GM23338 (cell line): ENCODE data around the gene CIT. TPM values are rescaled to one million over a fixed set of nuclear protein-coding genes. Genes with fewer than 3 reads are reported as not detected.

Experiments
- ATAC-seq: fragments of 200-7000 bp; cut with Tn5 transposase; 3 replicates; pipeline ENCODE4 v1.9.1; 2020
- DNase-seq: peaks from one replicate; pipeline ENCODE4 v3.0.0-alpha.2; 2015; ENCODE audit warnings: low spot score
- H2AFZ ChIP-seq: fragments of 200-600 bp; sonication (generic); 2 replicates; pipeline ENCODE4 v1.8.0; 2016; ENCODE audit warnings: antibody characterized with exemption, mild to moderate bottlenecking, moderate library complexity
- H3F3A ChIP-seq: fragments of 200-600 bp; sonication (generic); replicated peaks from 2 replicates; pipeline ENCODE4 v1.8.0; 2017; ENCODE audit warnings: antibody characterized with exemption, mixed run types, low read depth
- H3K27ac ChIP-seq: fragments of 200-600 bp; sonication (generic); 2 replicates; pipeline ENCODE4 v1.6.1; 2016; ENCODE audit warnings: low read depth
- H3K27me3 ChIP-seq: fragments of 200-600 bp; sonication (generic); 2 replicates; pipeline ENCODE4 v1.8.0; 2016; ENCODE audit warnings: mild to moderate bottlenecking, mixed run types, moderate library complexity; ENCODE audit not compliant: insufficient read depth
- H3K36me3 ChIP-seq: fragments of 200-600 bp; sonication (generic); 2 replicates; pipeline ENCODE4 v1.8.0; 2016; ENCODE audit warnings: mild to moderate bottlenecking; ENCODE audit not compliant: insufficient read depth
- H3K4me1 ChIP-seq: fragments of 200-600 bp; sonication (generic); 2 replicates; pipeline ENCODE4 v1.8.0; 2016; ENCODE audit warnings: mild to moderate bottlenecking, moderate library complexity; ENCODE audit not compliant: insufficient read depth
- H3K4me2 ChIP-seq: fragments of 200-600 bp; sonication (generic); 2 replicates; pipeline ENCODE4 v1.7.1; 2017; ENCODE audit warnings: mixed run types
- H3K4me3 ChIP-seq: fragments of 200-600 bp; sonication (generic); 2 replicates; pipeline ENCODE4 v1.6.1; 2016; ENCODE audit warnings: mixed run types
- H3K79me2 ChIP-seq: fragments of 200-600 bp; sonication (generic); replicated peaks from 2 replicates; pipeline ENCODE4 v1.8.0; 2017; ENCODE audit warnings: mild to moderate bottlenecking; ENCODE audit not compliant: insufficient read depth
- H3K9me2 ChIP-seq: fragments of 200-600 bp; sonication (generic); 2 replicates; pipeline ENCODE4 v1.8.0; 2017; ENCODE audit not compliant: insufficient read depth
- H4K20me1 ChIP-seq: fragments of 200-600 bp; sonication (generic); replicated peaks from 2 replicates; pipeline ENCODE4 v1.8.0; 2017; ENCODE audit warnings: mild to moderate bottlenecking; ENCODE audit not compliant: insufficient read depth
- H3K27ac Mint-ChIP-seq: 2 replicates; pipeline ENCODE4 v1.8.0; 2020; ENCODE audit warnings: inconsistent platforms, mild to moderate bottlenecking, moderate library complexity, mixed read lengths
- H3K27me3 Mint-ChIP-seq: 3 replicates; pipeline ENCODE4 v1.8.0; 2022; ENCODE audit warnings: low read depth, mild to moderate bottlenecking, moderate library complexity, mixed read lengths, inconsistent platforms; ENCODE audit not compliant: insufficient read depth, poor library complexity
- H3K36me3 Mint-ChIP-seq: 3 replicates; pipeline ENCODE4 v1.8.0; 2021; ENCODE audit warnings: low read depth, mild to moderate bottlenecking, inconsistent platforms, moderate library complexity, mixed read lengths
- H3K4me1 Mint-ChIP-seq: 3 replicates; pipeline ENCODE4 v1.8.0; 2020; ENCODE audit warnings: mild to moderate bottlenecking, inconsistent platforms, mixed read lengths
- H3K4me3 Mint-ChIP-seq: 3 replicates; pipeline ENCODE4 v1.8.0; 2021; ENCODE audit warnings: moderate library complexity, mild to moderate bottlenecking, inconsistent platforms, mixed read lengths
- H3K9me3 Mint-ChIP-seq: 3 replicates; pipeline ENCODE4 v1.8.0; 2020; ENCODE audit warnings: moderate library complexity, mild to moderate bottlenecking, inconsistent platforms, mixed read lengths
- CREB1 ChIP-seq: fragments of 250-450 bp; sonication (Bioruptor Pico); IDR thresholded peaks from 2 replicates; pipeline ENCODE4 v1.5.0; 2020; ENCODE audit warnings: low read depth, mild to moderate bottlenecking, moderate library complexity
- EZH2 ChIP-seq: fragments of 200-600 bp; sonication (generic); IDR thresholded peaks from one replicate; pipeline ENCODE4 v1.8.0; 2017; ENCODE audit warnings: antibody characterized with exemption, mild to moderate bottlenecking, low read depth; ENCODE audit not compliant: unreplicated experiment
- EZH2phosphoT487 ChIP-seq: fragments of 200-600 bp; sonication (generic); IDR thresholded peaks from one replicate; pipeline ENCODE4 v1.8.1; 2018; ENCODE audit warnings: antibody characterized with exemption; ENCODE audit not compliant: unreplicated experiment
- JUNB ChIP-seq: IDR thresholded peaks from one replicate; pipeline ENCODE4 v1.6.1; 2016; ENCODE audit warnings: antibody characterized with exemption; ENCODE audit not compliant: unreplicated experiment
- NANOG ChIP-seq: IDR thresholded peaks from 2 replicates; pipeline ENCODE4 v1.6.1; 2016; ENCODE audit warnings: antibody characterized with exemption, borderline replicate concordance
- POLR2AphosphoS5 ChIP-seq: IDR thresholded peaks from 2 replicates; pipeline ENCODE4 v1.6.1; 2016; ENCODE audit warnings: antibody characterized with exemption, low read depth
- STAT1 ChIP-seq: IDR thresholded peaks from one replicate; pipeline ENCODE4 v1.6.1; 2016; ENCODE audit warnings: antibody characterized with exemption; ENCODE audit not compliant: unreplicated experiment
- ZNF114 ChIP-seq: fragments of 250-450 bp; sonication (Bioruptor Pico); IDR thresholded peaks from 2 replicates; pipeline ENCODE4 v1.5.0; 2020; ENCODE audit warnings: mild to moderate bottlenecking, moderate library complexity
- ZNF331 ChIP-seq: fragments of 250-450 bp; sonication (Bioruptor Pico); IDR thresholded peaks from 2 replicates; pipeline ENCODE4 v1.5.0; 2020; ENCODE audit warnings: low read depth, mild to moderate bottlenecking, moderate library complexity
- polyA plus RNA-seq: library from polyadenylated mRNA; unstranded; fragments of >200 nt; fragmentation: Nextera tagmentation; extraction: Ambion mirVana; gene quantifications from 2 replicates; pipeline ENCODE4 v1.2.1, GENCODE V29; 2016
- total RNA-seq: library from RNA; depleted of rRNA; stranded (reverse); fragments of >200 nt; shearing (Covaris generic); gene quantifications from 2 replicates; pipeline ENCODE4 v1.2.3, GENCODE V29; 2014
- TF ChIP-seq, protein P1 (sequence below): IDR thresholded peaks from 2 replicates; pipeline ENCODE4 v1.6.1; 2016; ENCODE audit warnings: antibody characterized with exemption
- TF ChIP-seq, protein P2 (sequence below): fragments of 250-450 bp; sonication (Bioruptor Pico); IDR thresholded peaks from 2 replicates; pipeline ENCODE4 v1.5.0; 2020; ENCODE audit warnings: mild to moderate bottlenecking, moderate library complexity
- TF ChIP-seq, protein P3 (sequence below), 2 experiments: fragments of 200-600 bp in 1 of 2; sonication (generic) in 1 of 2; conservative IDR thresholded peaks; 2 replicates each; pipeline versions ENCODE4 v1.5.1 to v1.6.1; 2016 to 2017; ENCODE audit warnings: antibody characterized with exemption in 2 of 2, low read depth in 2 of 2, mild to moderate bottlenecking in 2 of 2, moderate library complexity in 1 of 2

The CIT gene
- total and polyA plus RNA-seq, 2 experiments from 2014 or later: 9.7 to 47.8 TPM

- TF ChIP-seq POLR2AphosphoS5 (no peak), ZNF114 (CRISPR knock-in tag) (no peak), NANOG (no peak)
- TF ChIP-seq, protein P1, sequence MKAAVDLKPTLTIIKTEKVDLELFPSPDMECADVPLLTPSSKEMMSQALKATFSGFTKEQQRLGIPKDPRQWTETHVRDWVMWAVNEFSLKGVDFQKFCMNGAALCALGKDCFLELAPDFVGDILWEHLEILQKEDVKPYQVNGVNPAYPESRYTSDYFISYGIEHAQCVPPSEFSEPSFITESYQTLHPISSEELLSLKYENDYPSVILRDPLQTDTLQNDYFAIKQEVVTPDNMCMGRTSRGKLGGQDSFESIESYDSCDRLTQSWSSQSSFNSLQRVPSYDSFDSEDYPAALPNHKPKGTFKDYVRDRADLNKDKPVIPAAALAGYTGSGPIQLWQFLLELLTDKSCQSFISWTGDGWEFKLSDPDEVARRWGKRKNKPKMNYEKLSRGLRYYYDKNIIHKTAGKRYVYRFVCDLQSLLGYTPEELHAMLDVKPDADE: no peak
Measured at GRCh38 chr12:119791453-119791852, 85.7 kb downstream of the CIT start (continued).

DNA sequence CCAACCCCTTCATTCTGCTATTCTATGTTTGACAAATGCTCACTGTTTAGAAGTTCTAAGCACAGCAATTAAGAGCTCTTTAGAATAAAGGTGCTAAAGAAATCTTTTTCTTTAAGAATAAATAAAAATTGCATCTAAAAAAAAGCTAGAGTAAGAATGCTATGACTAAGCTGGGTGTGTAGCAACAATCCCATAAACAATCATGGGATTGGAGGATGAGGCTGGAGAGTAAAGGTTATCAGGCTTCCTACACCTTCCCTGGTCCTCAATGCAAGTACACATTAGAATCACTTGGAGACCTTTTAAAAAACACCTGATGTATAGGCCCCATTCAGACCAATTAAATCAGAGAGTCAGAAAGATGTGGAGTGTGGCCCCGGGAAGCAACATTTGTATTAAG is 88.3 kb downstream of the CIT start:
- Histone ChIP-seq H4K20me1 (no peaks in the 10 kb centered on the region), H3K9me2 (no peaks in the 10 kb centered on the region), H3K4me1 (no peaks in the 10 kb centered on the region), H3F3A (no peaks in the 10 kb centered on the region), H3K27me3 (no peaks in the 10 kb centered on the region), H3K4me3 (no peak overlapping the region), H3K27ac (no peak overlapping the region), H3K36me3 (no peaks in the 10 kb centered on the region), H3K79me2 (no peaks in the 10 kb centered on the region), H2AFZ (no peak overlapping the region), H3K4me2 (no peak overlapping the region)
- peaks cover 3% of the 10 kb centered on the region; the same call in 2 of the 3 replicates for H3K9me3 Mint-ChIP-seq
- no peak overlapping the region for H3K4me3 Mint-ChIP-seq
- no peaks in the 10 kb centered on the region for H3K4me1 Mint-ChIP-seq
- ATAC-seq: no peak
- DNase-seq: no peak
- H3K36me3 Mint-ChIP-seq: peaks cover 34% of the 10 kb centered on the region
- H3K27me3 Mint-ChIP-seq: peaks cover 6% of the 10 kb centered on the region
- H3K27ac Mint-ChIP-seq: no peak overlapping the region; the same call in 1 of the 2 replicates
- TF ChIP-seq EZH2: no peak
- TF ChIP-seq ZNF114 (CRISPR knock-in tag): no peak
- TF ChIP-seq, protein P2, sequence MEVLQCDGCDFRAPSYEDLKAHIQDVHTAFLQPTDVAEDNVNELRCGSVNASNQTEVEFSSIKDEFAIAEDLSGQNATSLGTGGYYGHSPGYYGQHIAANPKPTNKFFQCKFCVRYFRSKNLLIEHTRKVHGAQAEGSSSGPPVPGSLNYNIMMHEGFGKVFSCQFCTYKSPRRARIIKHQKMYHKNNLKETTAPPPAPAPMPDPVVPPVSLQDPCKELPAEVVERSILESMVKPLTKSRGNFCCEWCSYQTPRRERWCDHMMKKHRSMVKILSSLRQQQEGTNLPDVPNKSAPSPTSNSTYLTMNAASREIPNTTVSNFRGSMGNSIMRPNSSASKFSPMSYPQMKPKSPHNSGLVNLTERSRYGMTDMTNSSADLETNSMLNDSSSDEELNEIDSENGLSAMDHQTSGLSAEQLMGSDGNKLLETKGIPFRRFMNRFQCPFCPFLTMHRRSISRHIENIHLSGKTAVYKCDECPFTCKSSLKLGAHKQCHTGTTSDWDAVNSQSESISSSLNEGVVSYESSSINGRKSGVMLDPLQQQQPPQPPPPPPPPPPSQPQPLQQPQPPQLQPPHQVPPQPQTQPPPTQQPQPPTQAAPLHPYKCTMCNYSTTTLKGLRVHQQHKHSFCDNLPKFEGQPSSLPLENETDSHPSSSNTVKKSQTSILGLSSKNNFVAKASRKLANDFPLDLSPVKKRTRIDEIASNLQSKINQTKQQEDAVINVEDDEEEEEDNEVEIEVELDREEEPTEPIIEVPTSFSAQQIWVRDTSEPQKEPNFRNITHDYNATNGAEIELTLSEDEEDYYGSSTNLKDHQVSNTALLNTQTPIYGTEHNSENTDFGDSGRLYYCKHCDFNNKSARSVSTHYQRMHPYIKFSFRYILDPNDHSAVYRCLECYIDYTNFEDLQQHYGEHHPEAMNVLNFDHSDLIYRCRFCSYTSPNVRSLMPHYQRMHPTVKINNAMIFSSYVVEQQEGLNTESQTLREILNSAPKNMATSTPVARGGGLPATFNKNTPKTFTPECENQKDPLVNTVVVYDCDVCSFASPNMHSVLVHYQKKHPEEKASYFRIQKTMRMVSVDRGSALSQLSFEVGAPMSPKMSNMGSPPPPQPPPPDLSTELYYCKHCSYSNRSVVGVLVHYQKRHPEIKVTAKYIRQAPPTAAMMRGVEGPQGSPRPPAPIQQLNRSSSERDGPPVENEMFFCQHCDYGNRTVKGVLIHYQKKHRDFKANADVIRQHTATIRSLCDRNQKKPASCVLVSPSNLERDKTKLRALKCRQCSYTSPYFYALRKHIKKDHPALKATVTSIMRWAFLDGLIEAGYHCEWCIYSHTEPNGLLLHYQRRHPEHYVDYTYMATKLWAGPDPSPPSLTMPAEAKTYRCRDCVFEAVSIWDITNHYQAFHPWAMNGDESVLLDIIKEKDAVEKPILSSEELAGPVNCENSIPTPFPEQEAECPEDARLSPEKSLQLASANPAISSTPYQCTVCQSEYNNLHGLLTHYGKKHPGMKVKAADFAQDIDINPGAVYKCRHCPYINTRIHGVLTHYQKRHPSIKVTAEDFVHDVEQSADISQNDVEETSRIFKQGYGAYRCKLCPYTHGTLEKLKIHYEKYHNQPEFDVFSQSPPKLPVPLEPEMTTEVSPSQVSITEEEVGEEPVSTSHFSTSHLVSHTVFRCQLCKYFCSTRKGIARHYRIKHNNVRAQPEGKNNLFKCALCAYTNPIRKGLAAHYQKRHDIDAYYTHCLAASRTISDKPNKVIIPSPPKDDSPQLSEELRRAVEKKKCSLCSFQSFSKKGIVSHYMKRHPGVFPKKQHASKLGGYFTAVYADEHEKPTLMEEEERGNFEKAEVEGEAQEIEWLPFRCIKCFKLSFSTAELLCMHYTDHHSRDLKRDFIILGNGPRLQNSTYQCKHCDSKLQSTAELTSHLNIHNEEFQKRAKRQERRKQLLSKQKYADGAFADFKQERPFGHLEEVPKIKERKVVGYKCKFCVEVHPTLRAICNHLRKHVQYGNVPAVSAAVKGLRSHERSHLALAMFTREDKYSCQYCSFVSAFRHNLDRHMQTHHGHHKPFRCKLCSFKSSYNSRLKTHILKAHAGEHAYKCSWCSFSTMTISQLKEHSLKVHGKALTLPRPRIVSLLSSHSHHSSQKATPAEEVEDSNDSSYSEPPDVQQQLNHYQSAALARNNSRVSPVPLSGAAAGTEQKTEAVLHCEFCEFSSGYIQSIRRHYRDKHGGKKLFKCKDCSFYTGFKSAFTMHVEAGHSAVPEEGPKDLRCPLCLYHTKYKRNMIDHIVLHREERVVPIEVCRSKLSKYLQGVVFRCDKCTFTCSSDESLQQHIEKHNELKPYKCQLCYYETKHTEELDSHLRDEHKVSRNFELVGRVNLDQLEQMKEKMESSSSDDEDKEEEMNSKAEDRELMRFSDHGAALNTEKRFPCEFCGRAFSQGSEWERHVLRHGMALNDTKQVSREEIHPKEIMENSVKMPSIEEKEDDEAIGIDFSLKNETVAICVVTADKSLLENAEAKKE (CRISPR knock-in tag): no peak
- TF ChIP-seq POLR2AphosphoS5: no peak
- no peak for TF ChIP-seq STAT1
- TF ChIP-seq ZNF331: no peak
- no peak for TF ChIP-seq JUNB
- TF ChIP-seq, protein P3, sequence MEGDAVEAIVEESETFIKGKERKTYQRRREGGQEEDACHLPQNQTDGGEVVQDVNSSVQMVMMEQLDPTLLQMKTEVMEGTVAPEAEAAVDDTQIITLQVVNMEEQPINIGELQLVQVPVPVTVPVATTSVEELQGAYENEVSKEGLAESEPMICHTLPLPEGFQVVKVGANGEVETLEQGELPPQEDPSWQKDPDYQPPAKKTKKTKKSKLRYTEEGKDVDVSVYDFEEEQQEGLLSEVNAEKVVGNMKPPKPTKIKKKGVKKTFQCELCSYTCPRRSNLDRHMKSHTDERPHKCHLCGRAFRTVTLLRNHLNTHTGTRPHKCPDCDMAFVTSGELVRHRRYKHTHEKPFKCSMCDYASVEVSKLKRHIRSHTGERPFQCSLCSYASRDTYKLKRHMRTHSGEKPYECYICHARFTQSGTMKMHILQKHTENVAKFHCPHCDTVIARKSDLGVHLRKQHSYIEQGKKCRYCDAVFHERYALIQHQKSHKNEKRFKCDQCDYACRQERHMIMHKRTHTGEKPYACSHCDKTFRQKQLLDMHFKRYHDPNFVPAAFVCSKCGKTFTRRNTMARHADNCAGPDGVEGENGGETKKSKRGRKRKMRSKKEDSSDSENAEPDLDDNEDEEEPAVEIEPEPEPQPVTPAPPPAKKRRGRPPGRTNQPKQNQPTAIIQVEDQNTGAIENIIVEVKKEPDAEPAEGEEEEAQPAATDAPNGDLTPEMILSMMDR (conservative IDR thresholded peaks at IDR 0.05; ENCODE audit: low read depth in 2 of 2): no peak
- TF ChIP-seq, protein P1: no peak
- no peak for TF ChIP-seq CREB1 (CRISPR knock-in tag)
- TF ChIP-seq EZH2phosphoT487: no peak
- TF ChIP-seq NANOG: no peak
